H4 (cell line): ENCODE measurements around the gene SMYD3. TPM values are rescaled to one million over a fixed set of nuclear protein-coding genes. Genes with fewer than 3 reads are reported as not detected.
"Not testable (repeated sequence)": the region's sequence is repeated elsewhere in the genome, so short reads cannot be mapped to it uniquely, and the experiment has no call there.

Source experiments
- DNase-seq: peaks from one replicate; pipeline ENCODE4 v3.0.0-alpha.2; 2015; ENCODE audit warnings: low spot score
- total RNA-seq: library from RNA; depleted of rRNA; stranded (reverse); fragments of >200 nt; shearing (Covaris generic); gene quantifications from 2 replicates; pipeline ENCODE4 v1.2.3, GENCODE V29; 2014

Gene SMYD3
- total RNA-seq, 1 experiment from 2014 or later = 47.4 TPM

DNA sequence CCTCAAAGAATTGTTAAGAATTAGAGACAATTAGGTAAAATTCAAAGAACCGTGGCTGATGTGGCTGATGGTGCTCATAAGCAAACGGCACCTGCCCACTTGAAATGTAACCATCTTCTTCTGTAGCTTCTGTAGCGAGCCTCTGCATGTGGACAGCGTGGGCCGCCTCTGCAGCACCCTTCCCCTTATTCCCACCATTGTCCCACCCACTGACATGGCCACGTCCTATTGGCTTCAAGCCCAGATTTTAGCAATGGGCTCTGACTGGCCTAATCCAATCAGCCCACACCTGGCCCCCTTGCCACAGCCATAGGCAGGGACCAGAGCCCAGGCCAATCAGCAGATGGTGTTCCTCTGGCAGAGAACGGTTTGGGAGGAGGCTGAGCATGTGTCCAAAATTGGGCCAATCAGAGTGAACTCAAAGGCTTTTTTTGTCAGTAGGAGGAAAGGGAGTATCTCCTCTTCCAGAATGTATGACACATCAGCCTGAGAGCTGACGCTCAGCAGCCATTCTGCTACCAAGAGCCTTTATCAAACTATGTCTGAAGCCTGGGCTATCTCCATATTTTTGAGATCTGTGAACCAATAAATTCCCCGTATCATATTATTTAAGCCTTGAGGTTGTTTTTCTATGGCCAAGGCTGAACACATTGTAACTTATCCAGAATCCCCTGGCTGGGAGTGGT, 518.5 kb downstream of the SMYD3 start:
- peak; percentile 50 for DNase-seq

DNA sequence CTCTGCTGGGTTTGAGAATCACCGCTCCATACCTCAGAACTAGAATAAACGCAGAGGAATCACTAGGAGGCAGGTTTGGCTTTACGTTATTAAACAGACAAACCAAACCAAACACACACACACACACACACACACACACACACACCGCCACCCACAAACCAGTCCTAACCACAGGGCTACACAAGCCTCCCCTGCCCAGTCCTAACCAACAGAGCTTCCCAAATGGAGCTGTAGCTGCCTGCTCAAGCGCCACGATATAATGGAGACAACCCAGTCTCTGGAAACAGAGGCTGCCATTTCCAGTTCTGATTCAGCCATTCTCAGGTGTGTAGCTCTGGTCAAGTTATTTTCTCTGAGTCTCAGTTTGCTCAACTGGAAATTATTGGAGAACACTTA, 519.1 kb downstream of the SMYD3 start:
- no peak for DNase-seq

GRCh38 chr1:245987577-245987976, 519.5 kb downstream of the SMYD3 start:
- DNase-seq = no peak

- DNase-seq = no peak
These were observed 519.9 kb downstream of the SMYD3 start for GRCh38 chr1:245987219-245987545.

DNA sequence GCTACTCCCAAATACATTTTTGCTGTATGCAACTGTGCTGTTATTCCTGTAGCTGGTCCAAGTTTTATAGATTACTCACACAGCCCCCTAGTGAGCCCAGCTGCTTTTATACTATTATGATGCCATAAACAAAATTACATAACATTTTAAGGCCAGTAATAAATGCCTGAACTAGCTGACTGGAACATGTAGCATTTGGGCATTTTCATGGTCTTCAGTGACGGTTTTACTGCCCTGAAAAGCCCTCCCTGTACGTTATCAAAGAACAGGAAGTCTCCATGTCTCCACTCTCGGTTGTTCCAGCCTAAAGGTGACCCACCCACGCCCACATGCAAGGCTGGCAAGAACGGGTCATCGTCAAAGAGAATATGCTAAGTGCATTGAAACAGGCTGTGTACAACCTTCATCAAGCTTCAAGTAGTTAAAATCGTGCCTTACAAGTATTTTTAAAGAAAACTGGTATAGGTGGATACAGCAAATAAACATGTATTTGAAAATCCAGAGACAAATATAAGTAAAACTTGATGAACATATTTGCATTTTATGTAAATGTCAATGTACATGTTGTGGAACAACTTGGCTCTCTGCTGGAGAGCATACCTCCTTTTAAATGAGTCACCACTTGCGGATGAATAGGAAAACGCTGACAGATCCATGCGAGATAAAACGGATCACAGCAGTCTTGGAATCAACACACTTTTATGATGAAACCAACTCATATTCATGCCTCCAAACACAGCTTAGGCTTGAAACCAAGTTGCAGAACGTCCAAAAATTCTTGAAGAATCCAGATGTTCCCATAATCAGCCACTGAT, 520.5 kb downstream of the SMYD3 start:
- DNase-seq = peak; percentile 50

DNA sequence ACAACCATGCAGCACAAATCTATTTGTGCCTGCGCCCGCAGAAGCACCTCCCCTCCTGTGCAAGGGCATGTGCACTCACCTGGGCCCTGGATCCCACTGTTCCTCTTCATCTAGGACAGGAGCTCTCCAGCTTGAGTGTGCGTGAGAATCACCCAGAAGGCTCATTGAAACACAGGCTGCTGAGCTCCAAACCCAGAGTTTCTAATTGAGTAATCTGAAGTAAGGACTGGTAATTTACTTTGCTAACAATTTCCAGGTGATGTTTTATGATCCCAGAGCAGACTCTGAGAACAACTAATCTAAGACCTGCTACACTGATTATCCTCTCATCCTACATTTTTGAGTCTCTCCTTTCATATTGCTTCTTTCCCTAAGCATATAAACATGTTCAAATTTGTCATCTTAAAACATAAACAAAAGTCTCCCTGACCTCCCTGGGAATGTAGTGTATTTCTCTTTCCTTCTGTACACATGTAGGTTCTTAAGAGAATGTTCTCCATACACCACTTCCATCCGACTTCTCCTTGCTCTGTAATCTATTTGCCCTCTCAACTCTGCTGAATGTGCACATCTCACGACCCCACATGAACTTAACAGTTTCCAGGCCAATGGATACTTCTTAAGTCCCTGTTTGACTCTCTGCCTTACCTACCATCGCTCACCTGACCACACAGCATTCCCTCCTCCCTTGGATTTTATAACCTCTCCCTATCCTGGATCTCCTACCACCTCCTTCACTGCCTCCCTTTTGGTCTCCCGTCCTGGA, 522.5 kb downstream of the SMYD3 start:
- no peak for DNase-seq

DNA sequence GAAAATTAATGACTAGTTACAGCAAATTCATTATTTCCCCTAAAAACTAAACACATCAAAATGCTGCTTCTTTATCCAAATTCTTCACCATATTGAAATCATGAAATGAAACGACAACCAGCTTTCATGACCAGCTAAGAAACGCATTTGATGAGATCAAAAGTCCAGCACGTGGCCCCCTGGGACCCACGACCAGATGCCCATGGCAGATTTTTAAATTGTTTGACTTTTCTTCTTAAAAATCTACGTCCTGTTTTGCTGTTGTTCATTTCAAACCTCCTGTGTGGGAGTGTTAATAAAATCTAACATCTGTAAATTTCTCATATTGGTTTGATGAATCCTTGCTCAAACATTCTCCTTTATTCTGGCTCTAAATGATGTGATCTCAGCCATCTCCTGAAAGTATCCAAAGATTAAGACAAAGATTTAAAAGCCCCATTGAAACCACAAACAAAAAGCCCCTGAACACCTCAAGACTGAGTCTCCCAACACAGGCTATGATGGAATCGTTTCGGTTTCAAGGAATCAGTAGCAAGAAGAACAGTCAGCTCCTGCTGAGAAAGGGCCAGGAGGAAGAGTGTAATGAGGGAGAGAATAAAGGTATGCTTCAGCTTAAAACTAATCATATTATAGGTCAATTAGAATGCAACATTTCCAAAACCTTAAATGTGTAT, 523.6 kb downstream of the SMYD3 start:
- DNase-seq = no peak

DNA sequence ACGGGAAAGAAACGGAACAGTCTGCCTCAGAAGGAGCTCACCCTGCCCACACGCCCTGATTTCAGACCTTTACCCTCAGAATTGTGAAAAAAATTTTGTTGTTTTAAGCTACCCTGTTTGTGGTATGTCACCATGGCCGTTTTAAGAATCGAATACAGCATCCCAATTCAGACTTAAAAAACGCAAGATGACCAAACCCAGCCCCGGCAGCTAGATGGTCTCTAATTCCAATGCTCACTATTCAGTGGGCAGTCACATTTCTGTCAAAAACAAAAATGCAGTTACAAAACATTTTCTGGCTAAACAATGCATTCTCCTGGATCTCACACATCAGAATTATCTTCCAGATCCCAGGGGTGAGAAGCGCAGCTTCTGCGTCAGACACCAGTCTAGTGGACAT, 527.5 kb downstream of the SMYD3 start:
- no peak for DNase-seq

DNA sequence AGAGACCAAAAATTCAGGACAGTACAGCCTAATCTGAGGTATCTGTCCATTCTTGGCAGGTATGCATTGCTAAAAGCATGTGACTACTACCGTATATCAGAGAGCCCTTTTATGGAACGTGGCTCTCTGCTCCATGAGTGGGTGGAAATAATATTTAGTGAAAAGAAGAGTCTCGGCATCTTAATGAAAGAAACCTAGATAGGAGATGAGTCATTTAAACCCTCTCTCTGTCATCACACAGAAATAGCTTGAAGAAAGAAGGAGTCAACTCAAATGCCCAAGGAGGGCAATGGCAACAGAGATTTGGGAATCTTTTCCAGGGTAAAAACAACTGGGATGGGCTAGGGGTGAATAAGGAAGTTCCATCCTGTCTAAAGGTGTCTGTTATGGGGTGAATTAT, 528.2 kb downstream of the SMYD3 start:
- DNase-seq = no peak

DNA sequence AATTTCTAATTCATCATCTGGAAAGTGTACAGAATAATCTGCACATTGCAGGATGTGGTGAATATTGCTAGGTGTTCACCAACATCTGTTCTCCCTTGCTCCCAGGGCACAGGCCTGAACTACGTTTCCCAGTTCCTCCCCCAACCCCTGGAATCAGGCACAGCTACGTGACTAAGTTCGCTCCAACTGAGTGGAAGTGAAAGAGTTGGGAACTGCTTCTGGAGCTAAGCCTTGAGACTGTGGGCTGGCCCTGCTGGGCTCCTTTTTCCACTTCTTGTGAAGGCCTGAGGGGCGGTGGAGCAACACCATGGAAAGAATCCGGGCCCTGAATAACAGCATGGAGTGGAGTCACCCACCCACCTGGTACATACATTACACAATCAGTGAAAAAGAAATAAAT, 534.6 kb downstream of the SMYD3 start:
- no peak for DNase-seq

- no peak for DNase-seq
These were observed 535.4 kb downstream of the SMYD3 start for GRCh38 chr1:245971711-245972085.

DNA sequence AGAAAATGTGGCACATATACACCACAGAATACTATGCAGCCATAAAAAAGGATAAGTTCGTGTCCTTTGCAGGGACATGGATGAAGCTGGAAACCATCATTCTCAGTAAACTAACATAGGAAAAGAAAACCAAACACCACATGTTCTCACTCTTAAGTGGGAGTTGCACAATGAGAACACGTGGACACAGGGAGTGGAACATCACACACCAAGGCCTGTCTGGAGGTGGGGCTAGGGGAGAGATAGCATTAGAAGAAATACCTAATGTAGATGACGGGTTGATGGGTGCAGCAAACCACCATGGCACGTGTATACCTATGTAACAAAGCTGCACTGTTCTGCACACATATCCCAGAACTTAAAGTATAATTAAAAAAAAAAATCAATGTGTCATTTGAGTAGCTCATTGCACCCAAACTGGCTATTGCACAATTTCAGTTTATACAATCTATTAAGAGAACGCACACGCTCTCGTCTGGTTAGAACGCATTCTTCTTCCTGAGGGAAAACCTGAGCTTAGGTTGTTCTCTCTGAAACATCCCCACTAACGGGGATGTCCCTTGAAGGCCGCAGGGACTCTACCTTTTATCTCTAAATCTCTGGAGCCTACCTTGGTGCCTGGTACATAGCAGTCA, 535.9 kb downstream of the SMYD3 start:
- DNase-seq = not testable (repeated sequence)

DNA sequence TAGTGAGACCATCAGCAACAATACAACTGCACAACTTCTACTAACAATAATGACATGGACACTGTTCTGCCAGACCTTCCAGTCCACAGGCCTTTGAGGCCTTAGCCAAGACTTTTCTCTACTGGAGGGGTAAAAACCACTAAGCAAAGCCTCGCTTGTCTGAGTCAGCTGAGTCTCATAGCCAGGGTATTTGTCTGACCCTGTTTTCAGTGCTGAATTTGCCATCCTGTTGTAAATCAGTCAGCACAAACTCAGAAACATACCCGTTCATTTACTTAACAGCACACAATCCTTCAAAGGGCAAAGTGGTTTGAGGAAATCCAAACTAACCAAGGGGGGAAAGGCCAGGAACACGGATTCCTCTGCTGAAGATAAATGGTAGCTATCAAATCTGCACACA, 537.8 kb downstream of the SMYD3 start:
- DNase-seq = peak; percentile 45

GRCh38 chr1:245968775-245969174, 538.3 kb downstream of the SMYD3 start:
- DNase-seq = no peak

GRCh38 chr1:245965398-245965797, 541.7 kb downstream of the SMYD3 start:
- no peak for DNase-seq

DNA sequence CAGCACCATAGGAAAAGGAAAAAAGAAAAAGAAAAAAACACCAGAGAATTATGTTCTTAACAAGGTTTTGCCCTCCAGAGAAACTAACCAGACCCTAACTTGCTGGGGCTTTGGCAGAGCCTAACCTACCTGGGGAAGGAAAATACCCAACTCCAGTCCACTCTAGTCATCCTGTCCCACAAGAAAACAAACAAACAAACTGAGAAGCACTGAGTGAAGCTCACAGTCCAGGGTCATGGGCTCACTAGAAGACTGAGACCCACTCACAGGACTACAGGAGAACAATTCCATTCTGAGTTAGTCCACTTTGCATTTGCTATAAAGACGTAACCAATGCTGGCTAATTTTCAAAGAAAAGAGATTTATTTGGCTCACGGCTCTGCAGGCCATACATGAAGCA, 543.4 kb downstream of the SMYD3 start:
- no peak for DNase-seq

GRCh38 chr1:245962453-245962852, 544.6 kb downstream of the SMYD3 start:
- no peak for DNase-seq

DNA sequence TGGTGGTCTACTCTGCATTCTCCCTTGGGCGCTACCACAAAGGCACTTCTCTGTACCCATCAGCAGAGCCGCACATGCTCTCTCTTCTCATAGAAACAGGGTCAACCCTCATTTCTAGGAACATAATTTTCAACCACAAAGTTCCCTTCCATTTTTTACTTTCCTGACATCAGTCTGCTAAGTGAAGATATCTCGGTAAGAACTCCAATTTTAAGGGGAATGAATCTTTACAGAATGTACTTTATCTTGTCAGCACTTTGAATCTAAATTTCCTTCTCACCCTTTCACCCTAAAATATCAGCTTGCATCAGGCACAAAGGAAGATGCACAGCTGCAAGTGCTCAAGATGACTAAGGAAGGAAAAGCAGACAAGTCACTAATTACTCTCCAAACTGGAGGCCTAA, 545.9 kb downstream of the SMYD3 start:
- DNase-seq = no peak

GRCh38 chr1:245960171-245960570, 546.9 kb downstream of the SMYD3 start:
- no peak for DNase-seq

- no peak for DNase-seq
These were observed 549.1 kb downstream of the SMYD3 start for GRCh38 chr1:245958016-245958415.

GRCh38 chr1:245957427-245957826, 549.7 kb downstream of the SMYD3 start:
- no peak for DNase-seq

GRCh38 chr1:245956225-245956624, 550.9 kb downstream of the SMYD3 start:
- DNase-seq = no peak
